Measurements from ENCODE around the gene ATP6V0D1. TPM values are rescaled to one million over a fixed set of nuclear protein-coding genes. Genes with fewer than 3 reads are reported as not detected.

The ATP6V0D1 gene
- total RNA-seq, 4 donors from 2014 or later = 103 to 131 (median 119) TPM

DNA sequence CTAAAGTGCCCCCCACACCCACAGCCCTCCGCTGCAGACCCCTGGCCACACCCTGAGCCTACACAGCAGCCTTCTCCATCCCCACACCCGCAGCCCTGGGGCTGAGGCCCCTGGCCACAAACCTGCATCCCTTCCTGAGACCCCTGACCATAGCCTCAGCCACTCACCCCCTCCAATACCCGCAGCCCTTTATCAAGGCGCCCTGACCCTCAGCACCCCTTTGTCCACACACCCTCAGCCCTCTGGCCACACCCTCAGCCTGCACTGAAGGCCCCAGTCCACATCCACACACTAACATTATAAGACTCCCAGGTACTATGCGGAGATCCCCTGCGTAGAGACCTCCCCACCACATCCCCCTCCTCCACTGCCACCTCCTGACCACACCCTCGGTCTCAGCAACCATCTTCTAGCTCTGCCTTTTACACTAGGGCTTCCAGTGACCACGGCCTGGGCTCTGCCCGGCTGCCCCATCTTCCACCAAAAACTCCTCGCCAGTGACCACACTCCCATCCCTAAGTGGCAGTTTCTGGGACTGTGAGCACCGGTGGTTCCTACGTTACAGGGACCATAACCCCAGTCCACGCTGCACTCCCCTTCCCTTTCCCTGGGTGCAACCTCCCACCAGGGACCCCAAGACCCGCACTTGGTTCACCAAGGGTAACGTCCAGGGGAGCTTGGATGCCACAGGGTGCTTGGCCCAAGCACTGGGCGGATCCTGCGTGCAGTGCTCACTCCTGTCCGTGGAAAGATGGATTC is 88.5 kb downstream of the ATP6V0D1 start:
- no peaks in the 10 kb centered on the region for H3K27me3 ChIP-seq
- H3K4me1 ChIP-seq = peaks cover 57 to 83% (median 80%) of the 10 kb centered on the region in 4 donors
- TF ChIP-seq EP300 (IDR thresholded peaks at IDR 0.05) = no peak
- TF ChIP-seq POLR2A (IDR thresholded peaks at IDR 0.05; ENCODE audit: low read depth) = no peak
- TF ChIP-seq, protein P1, sequence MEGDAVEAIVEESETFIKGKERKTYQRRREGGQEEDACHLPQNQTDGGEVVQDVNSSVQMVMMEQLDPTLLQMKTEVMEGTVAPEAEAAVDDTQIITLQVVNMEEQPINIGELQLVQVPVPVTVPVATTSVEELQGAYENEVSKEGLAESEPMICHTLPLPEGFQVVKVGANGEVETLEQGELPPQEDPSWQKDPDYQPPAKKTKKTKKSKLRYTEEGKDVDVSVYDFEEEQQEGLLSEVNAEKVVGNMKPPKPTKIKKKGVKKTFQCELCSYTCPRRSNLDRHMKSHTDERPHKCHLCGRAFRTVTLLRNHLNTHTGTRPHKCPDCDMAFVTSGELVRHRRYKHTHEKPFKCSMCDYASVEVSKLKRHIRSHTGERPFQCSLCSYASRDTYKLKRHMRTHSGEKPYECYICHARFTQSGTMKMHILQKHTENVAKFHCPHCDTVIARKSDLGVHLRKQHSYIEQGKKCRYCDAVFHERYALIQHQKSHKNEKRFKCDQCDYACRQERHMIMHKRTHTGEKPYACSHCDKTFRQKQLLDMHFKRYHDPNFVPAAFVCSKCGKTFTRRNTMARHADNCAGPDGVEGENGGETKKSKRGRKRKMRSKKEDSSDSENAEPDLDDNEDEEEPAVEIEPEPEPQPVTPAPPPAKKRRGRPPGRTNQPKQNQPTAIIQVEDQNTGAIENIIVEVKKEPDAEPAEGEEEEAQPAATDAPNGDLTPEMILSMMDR (IDR thresholded peaks at IDR 0.05) = no peak
- no peak for TF ChIP-seq POLR2AphosphoS5 (IDR thresholded peaks at IDR 0.05)
- H3K4me3 ChIP-seq = peak overlapping the region; percentile 62 to 74 (median 64)
- WGBS = 28% methylated on average over 18 of the region's 18 CpGs
- no peaks in the 10 kb centered on the region for H3K9me3 ChIP-seq
- intact Hi-C loops (cut with DNase I) = no loop called here
- no peak for DNase-seq (ENCODE audit: extremely low spot score)
- peak overlapping the region; percentile 80 to 88 (median 81) for H3K27ac ChIP-seq (replicated peaks in 1 of 4)
- peaks cover 0 to 20% (median 0%) of the 10 kb centered on the region in 4 donors for H3K36me3 ChIP-seq

GRCh38 chr16:67391424-67392300 is 89.3 kb downstream of the ATP6V0D1 start:
- Histone ChIP-seq H3K27ac (replicated peaks in 1 of 4) (peak overlapping the region; percentile 80 to 88 (median 81)), H3K4me1 (peaks cover 49 to 75% (median 72%) of the 10 kb centered on the region in 4 donors), H3K9me3 (no peaks in the 10 kb centered on the region), H3K4me3 (peak overlapping the region; percentile 62 to 74 (median 64)), H3K36me3 (peaks cover 0 to 24% (median 0%) of the 10 kb centered on the region in 4 donors), H3K27me3 (no peaks in the 10 kb centered on the region)
- intact Hi-C loops (cut with DNase I) = no loop called here
- TF ChIP-seq, protein P1 (IDR thresholded peaks at IDR 0.05) = no peak
- TF ChIP-seq POLR2A (IDR thresholded peaks at IDR 0.05; ENCODE audit: low read depth) (no peak), EP300 (IDR thresholded peaks at IDR 0.05) (no peak), POLR2AphosphoS5 (IDR thresholded peaks at IDR 0.05) (no peak)
- WGBS = 38% methylated on average over 10 of the region's 15 CpGs
- no peak for DNase-seq (ENCODE audit: extremely low spot score)

DNA sequence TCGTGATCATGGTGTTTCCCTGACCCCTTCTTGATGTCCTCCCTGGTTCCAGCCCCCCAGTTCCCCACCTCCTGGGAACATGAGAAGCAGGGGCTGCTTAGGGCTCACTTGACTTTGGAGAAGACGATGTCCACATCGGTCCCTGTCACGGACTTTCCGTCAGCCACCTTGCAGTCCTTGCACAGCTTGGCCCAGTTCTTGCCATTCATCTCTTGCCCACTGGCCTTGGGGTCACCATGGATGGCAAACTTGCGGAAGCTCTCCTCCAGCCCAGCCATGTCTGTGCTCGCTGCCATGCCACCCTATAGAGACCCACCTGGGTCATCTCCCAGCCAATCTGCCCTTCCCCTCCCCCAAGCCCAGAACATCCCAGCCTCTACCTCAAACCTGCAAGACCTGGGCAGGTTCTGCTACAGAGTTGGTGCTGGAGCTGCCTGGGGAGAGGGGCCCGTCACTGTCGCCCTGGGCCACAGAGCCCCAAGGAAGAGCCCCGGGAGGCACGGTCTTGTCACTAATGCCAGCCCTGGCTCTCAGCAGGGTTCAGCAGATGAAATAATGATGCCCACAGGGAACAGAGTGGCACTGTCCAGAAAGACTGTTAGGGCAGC is 90.0 kb downstream of the ATP6V0D1 start:
- TF ChIP-seq, protein P1 (IDR thresholded peaks at IDR 0.05) = no peak
- H3K27ac ChIP-seq (replicated peaks in 1 of 4) = peak overlapping the region; percentile 80 to 88 (median 81)
- H3K27me3 ChIP-seq = no peaks in the 10 kb centered on the region
- intact Hi-C loops (cut with DNase I) = no loop called here
- peak overlapping the region in 3 of 4 donors; percentile 62 to 74 (median 67) for H3K4me3 ChIP-seq
- H3K36me3 ChIP-seq = peaks cover 0 to 24% (median 0%) of the 10 kb centered on the region in 4 donors
- WGBS = 96% methylated on average over 8 of the region's 11 CpGs
- no peak for DNase-seq (ENCODE audit: extremely low spot score)
- no peaks in the 10 kb centered on the region for H3K9me3 ChIP-seq
- H3K4me1 ChIP-seq = peaks cover 41 to 68% (median 65%) of the 10 kb centered on the region in 4 donors

- no peaks in the 10 kb centered on the region for H3K9me3 ChIP-seq
- TF ChIP-seq, protein P1 (IDR thresholded peaks at IDR 0.05) = no peak
- no peak for TF ChIP-seq POLR2A (IDR thresholded peaks at IDR 0.05; ENCODE audit: low read depth)
- no peak for TF ChIP-seq POLR2AphosphoS5 (IDR thresholded peaks at IDR 0.05)
- no peak for TF ChIP-seq EP300 (IDR thresholded peaks at IDR 0.05)
- peak overlapping the region; percentile 80 to 88 (median 81) for H3K27ac ChIP-seq (replicated peaks in 1 of 4)
- intact Hi-C loops (cut with DNase I) = no loop called here
- 69% methylated on average over 16 of the region's 27 CpGs for WGBS
- peaks cover 35 to 60% (median 57%) of the 10 kb centered on the region in 4 donors for H3K4me1 ChIP-seq
- no peaks in the 10 kb centered on the region for H3K27me3 ChIP-seq
- DNase-seq (ENCODE audit: extremely low spot score) = no peak
- H3K4me3 ChIP-seq = peak overlapping the region in 1 of 4 donors; percentile 67
- peaks cover 0 to 24% (median 0%) of the 10 kb centered on the region in 4 donors for H3K36me3 ChIP-seq
Observed at GRCh38 chr16:67389911-67390815, 90.8 kb downstream of the ATP6V0D1 start.
